HL-60 (cell line): Measurements from ENCODE around the gene STEAP3.

Experiments used
- DNase-seq, 2 experiments: peaks; one replicate each; pipeline ENCODE4 v3.0.0-alpha.2; 2010 to 2020; ENCODE audit warnings: low read depth in 1 of 2, low spot score in 1 of 2
- H3K27ac ChIP-seq: fragments of 250-450 bp; sonication (Bioruptor Pico); replicated peaks from 2 replicates; pipeline ENCODE4 v1.5.1; 2020; ENCODE audit warnings: mild to moderate bottlenecking, moderate library complexity
- H3K27me3 ChIP-seq: fragments of 250-450 bp; sonication (Bioruptor Pico); 2 replicates; pipeline ENCODE4 v1.5.1; 2021; ENCODE audit warnings: mild to moderate bottlenecking, moderate library complexity; ENCODE audit not compliant: insufficient read depth, poor library complexity, severe bottlenecking
- H3K4me3 ChIP-seq: replicated peaks from 2 replicates; pipeline ENCODE4 v1.5.1; 2011; ENCODE audit warnings: mild to moderate bottlenecking, control low read depth, low read length; ENCODE audit not compliant: insufficient read depth
- CTCF ChIP-seq: IDR thresholded peaks from one replicate; pipeline ENCODE4 v1.5.1; 2011; ENCODE audit warnings: low read length, control low read depth, inconsistent platforms; ENCODE audit not compliant: insufficient read depth
- GABPA ChIP-seq: IDR thresholded peaks from 2 replicates; pipeline ENCODE4 v1.6.1; 2012; ENCODE audit warnings: low read depth
- POLR2AphosphoS5 ChIP-seq: IDR thresholded peaks from 2 replicates; pipeline ENCODE4 v1.6.1; 2012; ENCODE audit warnings: low read depth
- REST ChIP-seq: IDR thresholded peaks from 2 replicates; pipeline ENCODE4 v1.6.1; 2012; ENCODE audit warnings: low read depth; ENCODE audit not compliant: insufficient replicate concordance
- SPI1 ChIP-seq: IDR thresholded peaks from 2 replicates; pipeline ENCODE4 v1.6.1; 2012; ENCODE audit warnings: low read depth, mild to moderate bottlenecking, borderline replicate concordance

STEAP3 gene

GRCh38 chr2:119192893-119193292 lies 30.7 kb upstream of the STEAP3 start:
- no peak for DNase-seq
- Histone ChIP-seq H3K27me3 (no peaks in the 10 kb centered on the region), H3K4me3 (no peak overlapping the region), H3K27ac (no peak overlapping the region)
- no peak for TF ChIP-seq CTCF
- TF ChIP-seq POLR2AphosphoS5 = no peak
- no peak for TF ChIP-seq SPI1
- TF ChIP-seq REST = no peak
- TF ChIP-seq GABPA = no peak

GRCh38 chr2:119195001-119195400 lies 28.6 kb upstream of the STEAP3 start:
- TF ChIP-seq CTCF (no peak), POLR2AphosphoS5 (no peak), REST (no peak), GABPA (no peak), SPI1 (no peak)
- no peak overlapping the region for H3K27ac ChIP-seq

GRCh38 chr2:119195887-119196286 lies 27.7 kb upstream of the STEAP3 start:
- no peak for DNase-seq
- H3K4me3 ChIP-seq = no peak overlapping the region
- no peak overlapping the region for H3K27ac ChIP-seq
- TF ChIP-seq SPI1 (no peak), POLR2AphosphoS5 (no peak), REST (no peak), GABPA (no peak), CTCF (no peak)
- no peaks in the 10 kb centered on the region for H3K27me3 ChIP-seq

More at GRCh38 chr2:119195001-119195400, 28.6 kb upstream of the STEAP3 start:
- Histone ChIP-seq H3K27me3 (no peaks in the 10 kb centered on the region), H3K4me3 (no peak overlapping the region)
- no peak for DNase-seq
